Measurements from ENCODE around the gene NOL4L.

The NOL4L gene

GRCh38 chr20:32397567-32398084 is 187.5 kb downstream of the NOL4L start:
- H3K27me3 ChIP-seq (ENCODE audit: insufficient read depth, low read length, poor library complexity): no peaks in the 10 kb centered on the region

GRCh38 chr20:32396646-32397160 is 188.4 kb downstream of the NOL4L start:
- Histone ChIP-seq H2BK5ac (ENCODE audit: low read length) (no peak overlapping the region), H3K79me1 (ENCODE audit: low read length) (peaks cover 3% of the 10 kb centered on the region), H3K56ac (ENCODE audit: low read length) (no peak overlapping the region), H3K4ac (ENCODE audit: low read depth, low read length) (no peak overlapping the region), H2BK15ac (replicated peaks; ENCODE audit: low read depth) (no peak overlapping the region), H2BK120ac (ENCODE audit: low read depth, low read length) (no peak overlapping the region), H3K23ac (ENCODE audit: low read length) (no peak overlapping the region), H2AK5ac (ENCODE audit: low read length) (no peak overlapping the region), H3K4me3 (ENCODE audit: low read length) (no peak overlapping the region), H3K4me2 (ENCODE audit: low read length) (no peak overlapping the region), H3K18ac (ENCODE audit: low read length) (no peak overlapping the region), H4K5ac (ENCODE audit: low read length) (no peak overlapping the region), H3K36me3 (ENCODE audit: control insufficient read depth, insufficient read depth, low read length) (no peaks in the 10 kb centered on the region), H3K27ac (ENCODE audit: low read depth, low read length) (no peak overlapping the region), H4K8ac (ENCODE audit: low read depth, low read length) (no peak overlapping the region), H3K4me1 (ENCODE audit: control insufficient read depth, low read depth, low read length) (no peaks in the 10 kb centered on the region), H3K79me2 (ENCODE audit: control insufficient read depth, insufficient read depth, low read length) (no peaks in the 10 kb centered on the region), H3K9ac (ENCODE audit: low read length) (no peak overlapping the region), H3K27me3 (ENCODE audit: insufficient read depth, low read length, poor library complexity) (no peaks in the 10 kb centered on the region)
- DNase-seq: no peak
- WGBS (ENCODE audit: extremely low coverage, insufficient coverage, low lambda C conversion rate): no CpG with 5 or more reads among the region's 3 CpGs

More at GRCh38 chr20:32397567-32398084, 187.5 kb downstream of the NOL4L start:
- Histone ChIP-seq H3K27ac (ENCODE audit: low read depth, low read length) (no peak overlapping the region), H4K8ac (ENCODE audit: low read depth, low read length) (no peak overlapping the region), H3K4me2 (ENCODE audit: low read length) (no peak overlapping the region), H2BK15ac (replicated peaks; ENCODE audit: low read depth) (no peak overlapping the region), H3K4me3 (ENCODE audit: low read length) (no peak overlapping the region), H3K79me2 (ENCODE audit: control insufficient read depth, insufficient read depth, low read length) (no peaks in the 10 kb centered on the region), H3K4me1 (ENCODE audit: control insufficient read depth, low read depth, low read length) (no peaks in the 10 kb centered on the region), H3K9ac (ENCODE audit: low read length) (no peak overlapping the region), H3K36me3 (ENCODE audit: control insufficient read depth, insufficient read depth, low read length) (no peaks in the 10 kb centered on the region), H3K4ac (ENCODE audit: low read depth, low read length) (no peak overlapping the region), H2AK5ac (ENCODE audit: low read length) (no peak overlapping the region), H2BK120ac (ENCODE audit: low read depth, low read length) (no peak overlapping the region), H3K23ac (ENCODE audit: low read length) (no peak overlapping the region), H3K79me1 (ENCODE audit: low read length) (peaks cover 3% of the 10 kb centered on the region), H2BK5ac (ENCODE audit: low read length) (no peak overlapping the region), H4K5ac (ENCODE audit: low read length) (no peak overlapping the region), H3K18ac (ENCODE audit: low read length) (no peak overlapping the region), H3K56ac (ENCODE audit: low read length) (no peak overlapping the region)
- DNase-seq: no peak
- 100% methylated on average over 3 of the region's 11 CpGs for WGBS (ENCODE audit: extremely low coverage, insufficient coverage, low lambda C conversion rate)

- no peak overlapping the region for H3K18ac ChIP-seq (ENCODE audit: low read length)
- H3K79me2 ChIP-seq (ENCODE audit: control insufficient read depth, insufficient read depth, low read length): no peaks in the 10 kb centered on the region
- H4K5ac ChIP-seq (ENCODE audit: low read length): no peak overlapping the region
- H2BK5ac ChIP-seq (ENCODE audit: low read length): no peak overlapping the region
- whole genome bisulfite sequencing (ENCODE audit: extremely low coverage, insufficient coverage, low lambda C conversion rate): no CpG with 5 or more reads among the region's 3 CpGs
- H3K9ac ChIP-seq (ENCODE audit: low read length): no peak overlapping the region
- H3K27ac ChIP-seq (ENCODE audit: low read depth, low read length): no peak overlapping the region
- H2BK120ac ChIP-seq (ENCODE audit: low read depth, low read length): no peak overlapping the region
- no peak overlapping the region for H3K4me2 ChIP-seq (ENCODE audit: low read length)
- DNase-seq: no peak
- H3K4ac ChIP-seq (ENCODE audit: low read depth, low read length): no peak overlapping the region
- H3K23ac ChIP-seq (ENCODE audit: low read length): no peak overlapping the region
- H3K27me3 ChIP-seq (ENCODE audit: insufficient read depth, low read length, poor library complexity): no peaks in the 10 kb centered on the region
- H2AK5ac ChIP-seq (ENCODE audit: low read length): no peak overlapping the region
- H3K36me3 ChIP-seq (ENCODE audit: control insufficient read depth, insufficient read depth, low read length): no peaks in the 10 kb centered on the region
- no peaks in the 10 kb centered on the region for H3K4me1 ChIP-seq (ENCODE audit: control insufficient read depth, low read depth, low read length)
- H3K79me1 ChIP-seq (ENCODE audit: low read length): no peaks in the 10 kb centered on the region
- no peak overlapping the region for H3K4me3 ChIP-seq (ENCODE audit: low read length)
- H3K56ac ChIP-seq (ENCODE audit: low read length): no peak overlapping the region
- H4K8ac ChIP-seq (ENCODE audit: low read depth, low read length): no peak overlapping the region
- H2BK15ac ChIP-seq (replicated peaks; ENCODE audit: low read depth): no peak overlapping the region
Observed at GRCh38 chr20:32395066-32395465, 190.1 kb downstream of the NOL4L start.

Measured in mesendoderm (in vitro differentiated cells).